Adrenal gland (tissue), 12 donors: ENCODE data around the gene SETBP1. TPM values are rescaled to one million over a fixed set of nuclear protein-coding genes. Genes with fewer than 3 reads are reported as not detected.

Source experiments
- DNase-seq, 7 donors: peaks; one replicate each; pipeline ENCODE4 v3.0.0-alpha.2; 2019 to 2020
- H3K27ac ChIP-seq, 5 donors: fragments of 200-600 bp; sonication (generic) in 4 of 5; 1 replicate in 3 of 5; 2 replicates in 2 of 5; pipeline versions ENCODE4 v1.5.1 to v1.8.0; 2016 to 2020; ENCODE audit warnings: mild to moderate bottlenecking in 1 of 5
- H3K27me3 ChIP-seq: fragments of 200-600 bp; 2 replicates; pipeline ENCODE4 v1.8.0; 2021
- H3K36me3 ChIP-seq, 2 donors: fragments of 200-600 bp; replicated peaks in 1 of 2; 1 replicate in 1 of 2; 2 replicates in 1 of 2; pipeline versions ENCODE4 v1.5.1 to v1.8.0; 2018 to 2022
- H3K4me1 ChIP-seq, 2 donors: fragments of 200-600 bp; replicated peaks in 1 of 2; 1 replicate in 1 of 2; 2 replicates in 1 of 2; pipeline versions ENCODE4 v1.5.1 to v1.8.0; 2018 to 2021
- H3K4me3 ChIP-seq, 4 donors: fragments of 200-600 bp; sonication (generic) in 3 of 4; one replicate each; pipeline ENCODE4 v1.5.1; 2016 to 2018
- H3K9me3 ChIP-seq, 3 donors: fragments of 200-600 bp; sonication (generic) in 1 of 3; replicated peaks in 1 of 3; 1 replicate in 2 of 3; 2 replicates in 1 of 3; pipeline versions ENCODE4 v1.5.1 to v1.8.0; 2016 to 2021
- CTCF ChIP-seq, 6 experiments: fragments of 450-650 bp in 4 of 6; fragments of 200-600 bp in 2 of 6; sonication (generic) in 1 of 6; IDR thresholded peaks; 1 replicate in 5 of 6; 2 replicates in 1 of 6; pipeline versions ENCODE4 v1.5.1 to v1.8.0; 2016 to 2021; ENCODE audit warnings: antibody characterized with exemption in 6 of 6, mild to moderate bottlenecking in 2 of 6, moderate library complexity in 1 of 6
- POLR2A ChIP-seq, 2 donors: fragments of 450-650 bp; IDR thresholded peaks; one replicate each; pipeline ENCODE4 v1.6.1; 2017; ENCODE audit warnings: antibody characterized with exemption in 2 of 2, mild to moderate bottlenecking in 2 of 2, moderate library complexity in 1 of 2
- WGBS, 4 donors: extraction: QIAGEN DNeasy Blood & Tissue Kit in 2 of 4; methylation state at CpG; one replicate each; pipeline versions ENCODE4 v1.1.5 to v1.1.7; 2013 to 2017; 5-methylcytosine and 5-hydroxymethylcytosine counted together
- intact Hi-C, 2 donors: fragments of 100-400 bp; cut with DNase I; formaldehyde crosslinking; loops; one replicate each; pipeline versions ENCODE4 v1.14.1 to v1.15.0; 2022 to 2023
- polyA plus RNA-seq, 3 donors: library from polyadenylated mRNA; stranded (reverse); fragments of 200-250 nt in 2 of 3; fragments of 350-450 nt in 1 of 3; fragmentation: Illumina TruSeq in 1 of 3; extraction: RNeasy Lipid Tissue Mini Kit (QIAGEN cat#74804) in 1 of 3; gene quantifications; one replicate each; pipeline ENCODE4 v1.2.3, GENCODE V29; 2013 to 2014
- total RNA-seq, 9 donors: library from RNA; depleted of rRNA in 4 of 9; stranded (reverse); fragments of >200 nt in 4 of 9; fragments of 120-200 nt in 1 of 9; fragmentation: NEBNext Ultra II Directional in 1 of 9; extraction: Animal tissue kit (Norgen Biotek cat#: 25700) in 1 of 9; gene quantifications; one replicate each; pipeline versions ENCODE4 v1.1.0 to v1.2.4, GENCODE V29; 2013 to 2023
- donor health status: healthy with polysubstance abuse.
- donor health status: Bipolar disorder and iron deficiency.
- donor health status: DM: yes; HTN: yes; CAD: no.
- donor health status: DM: no; HTN: no; CAD: no.
- donor health status: DM: no; HTN: no; CAD: no.
- donor health status: DM: yes; HTN: yes; CAD: no.

The SETBP1 gene
- total and polyA plus RNA-seq, 12 donors = 1.2 to 18.0 (median 9.4) TPM

GRCh38 chr18:44765456-44765855, 84.8 kb downstream of the SETBP1 start:
- H3K4me1 ChIP-seq = no peaks in the 10 kb centered on the region
- no peaks in the 10 kb centered on the region for H3K9me3 ChIP-seq
- 59 to 70% (median 65%) methylated on average over 3 of the region's 3 CpGs for WGBS, 4 donors
- no peak overlapping the region for H3K27ac ChIP-seq
- intact Hi-C loops = no loop called here
- no peak overlapping the region for H3K4me3 ChIP-seq
- no peak for DNase-seq
- TF ChIP-seq POLR2A (IDR thresholded peaks at IDR 0.05) (no peak), CTCF (IDR thresholded peaks at IDR 0.05) (no peak)
- no peaks in the 10 kb centered on the region for H3K36me3 ChIP-seq
- no peaks in the 10 kb centered on the region for H3K27me3 ChIP-seq

GRCh38 chr18:44766450-44766849, 85.8 kb downstream of the SETBP1 start:
- Histone ChIP-seq H3K36me3 (no peaks in the 10 kb centered on the region), H3K4me1 (peaks cover 0 to 4% of the 10 kb centered on the region in 2 donors), H3K4me3 (no peak overlapping the region), H3K9me3 (no peaks in the 10 kb centered on the region), H3K27ac (no peak overlapping the region), H3K27me3 (no peaks in the 10 kb centered on the region)
- intact Hi-C loops = no loop called here
- WGBS, 4 donors = 65 to 84% (median 71%) methylated on average over 2 of the region's 2 CpGs
- DNase-seq = no peak
- no peak for TF ChIP-seq POLR2A (IDR thresholded peaks at IDR 0.05)
- TF ChIP-seq CTCF (IDR thresholded peaks at IDR 0.05) = no peak

- Histone ChIP-seq H3K36me3 (no peaks in the 10 kb centered on the region), H3K4me3 (no peak overlapping the region), H3K4me1 (peaks cover 0 to 8% of the 10 kb centered on the region in 2 donors), H3K27me3 (no peaks in the 10 kb centered on the region), H3K9me3 (no peaks in the 10 kb centered on the region), H3K27ac (no peak overlapping the region)
- intact Hi-C loops = no loop called here
- no peak for DNase-seq
- 81 to 88% (median 83%) methylated on average over 4 of the region's 4 CpGs for WGBS, 4 donors
- no peak for TF ChIP-seq POLR2A (IDR thresholded peaks at IDR 0.05)
- TF ChIP-seq CTCF (IDR thresholded peaks at IDR 0.05) = no peak
Measured at GRCh38 chr18:44767807-44768206, 87.1 kb downstream of the SETBP1 start.

- Histone ChIP-seq H3K9me3 (no peaks in the 10 kb centered on the region), H3K27ac (no peak overlapping the region), H3K27me3 (no peaks in the 10 kb centered on the region), H3K4me1 (peaks cover 0 to 8% of the 10 kb centered on the region in 2 donors), H3K4me3 (no peak overlapping the region), H3K36me3 (no peaks in the 10 kb centered on the region)
- no peak for DNase-seq
- intact Hi-C loops = no loop called here
- 85 to 97% (median 90%) methylated on average over 2 of the region's 2 CpGs for WGBS, 4 donors
- TF ChIP-seq CTCF (IDR thresholded peaks at IDR 0.05) (no peak), POLR2A (IDR thresholded peaks at IDR 0.05) (no peak)
Measured at GRCh38 chr18:44770641-44771040, 90.0 kb downstream of the SETBP1 start.
